Fibroblast of skin of right quadriceps (primary cell): ENCODE measurements around the gene DENND11.
A peak's percentile ranks its signal among the peaks of the same experiment; 100 is the strongest.

Experiments used
- DNase-seq: peaks from one replicate; pipeline ENCODE4 v3.0.0-alpha.2; 2013

The DENND11 gene

GRCh38 chr7:141676618-141677017 lies 25.3 kb downstream of the DENND11 start:
- peak; percentile 27 for DNase-seq

- no peak for DNase-seq
Measured at GRCh38 chr7:141675436-141676215, 26.3 kb downstream of the DENND11 start.

GRCh38 chr7:141674702-141675101 lies 27.3 kb downstream of the DENND11 start:
- DNase-seq = no peak

GRCh38 chr7:141674171-141674671 lies 27.7 kb downstream of the DENND11 start:
- no peak for DNase-seq

- DNase-seq = no peak
Measured at GRCh38 chr7:141673346-141673745, 28.6 kb downstream of the DENND11 start.

GRCh38 chr7:141671705-141672496 lies 30.1 kb downstream of the DENND11 start:
- no peak for DNase-seq

- no peak for DNase-seq
Measured at GRCh38 chr7:141668853-141669252, 33.1 kb downstream of the DENND11 start.

GRCh38 chr7:141666071-141666470 lies 35.9 kb downstream of the DENND11 start:
- DNase-seq = no peak

- no peak for DNase-seq
Measured at GRCh38 chr7:141665208-141666035, 36.5 kb downstream of the DENND11 start.

- no peak for DNase-seq
Measured at GRCh38 chr7:141664450-141664849, 37.5 kb downstream of the DENND11 start.

- DNase-seq = no peak
Measured at GRCh38 chr7:141663081-141663849, 38.7 kb downstream of the DENND11 start.

GRCh38 chr7:141660259-141660658 lies 41.7 kb downstream of the DENND11 start:
- DNase-seq = no peak

GRCh38 chr7:141659501-141659900 lies 42.5 kb downstream of the DENND11 start:
- DNase-seq = no peak

- peak; percentile 60 for DNase-seq
Measured at GRCh38 chr7:141654551-141654950, 47.4 kb downstream of the DENND11 start.

GRCh38 chr7:141652691-141653090 lies 49.3 kb downstream of the DENND11 start:
- no peak for DNase-seq
